Suppressor macrophage treated with lipopolysaccharide for 1 hour (primary cell): ENCODE data around the gene PHF21B.

Source experiments
- DNase-seq, 3 donors: peaks; one replicate each; pipeline ENCODE4 v3.0.0-alpha.2; 2020 to 2022

The PHF21B gene

GRCh38 chr22:44891293-44891747 is 118.5 kb downstream of the PHF21B start:
- no peak for DNase-seq

GRCh38 chr22:44890416-44891292 is 119.2 kb downstream of the PHF21B start:
- no peak for DNase-seq

DNA sequence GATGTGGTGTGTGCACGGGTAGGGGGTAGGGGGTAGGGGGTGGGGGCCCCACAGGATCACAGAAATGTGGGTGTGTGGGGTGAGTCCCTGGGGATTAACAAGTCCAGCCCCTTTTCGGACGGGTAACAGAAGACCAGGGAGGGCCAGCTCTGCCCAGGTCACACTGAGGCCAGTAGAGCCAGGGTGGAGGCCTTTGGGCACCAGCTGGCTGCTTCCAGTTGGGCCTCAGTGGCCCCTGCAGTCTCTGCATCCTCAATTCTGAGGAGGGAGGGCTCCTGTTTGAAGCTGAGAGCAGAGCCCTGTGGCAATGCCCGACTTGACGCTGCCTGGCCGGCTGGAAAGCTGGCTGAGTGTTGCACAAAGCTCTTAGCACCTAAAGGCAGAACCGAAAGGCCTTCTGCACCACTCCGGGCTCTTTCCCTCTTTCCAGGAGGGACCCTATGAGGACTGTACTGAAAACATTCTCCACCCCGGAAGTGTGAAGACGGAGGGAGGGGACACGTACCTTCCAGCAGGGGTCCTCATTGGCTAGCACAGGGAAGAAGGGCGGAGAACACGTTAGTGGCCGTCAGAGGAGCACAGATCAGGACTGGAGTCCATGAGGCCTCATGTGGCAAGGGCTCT is 120.4 kb downstream of the PHF21B start:
- DNase-seq, result no peak

- DNase-seq, result no peak
Measured at GRCh38 chr22:44888491-44889254, 121.1 kb downstream of the PHF21B start.

DNA sequence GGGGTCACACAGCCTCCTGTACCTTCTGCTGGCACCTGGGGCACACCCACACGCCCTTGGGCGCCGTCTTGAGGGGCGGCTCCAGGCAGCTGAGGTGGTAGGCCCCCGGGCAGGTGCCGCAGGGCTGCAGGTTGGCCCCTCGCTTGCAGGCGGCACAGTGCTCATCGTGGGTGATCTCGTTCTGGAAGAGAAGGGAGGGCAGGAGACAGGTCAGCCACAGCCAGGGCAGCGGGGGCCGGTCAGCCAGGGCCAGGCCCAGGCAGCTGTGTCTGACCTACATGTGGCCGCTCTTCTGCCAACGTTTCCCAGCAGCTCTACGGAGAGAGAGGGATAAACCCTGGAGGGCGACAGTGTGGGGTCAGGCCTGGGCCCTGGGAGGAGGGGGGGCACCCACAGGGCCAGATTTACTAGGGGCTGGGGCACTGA is 121.9 kb downstream of the PHF21B start:
- DNase-seq, result no peak

DNA sequence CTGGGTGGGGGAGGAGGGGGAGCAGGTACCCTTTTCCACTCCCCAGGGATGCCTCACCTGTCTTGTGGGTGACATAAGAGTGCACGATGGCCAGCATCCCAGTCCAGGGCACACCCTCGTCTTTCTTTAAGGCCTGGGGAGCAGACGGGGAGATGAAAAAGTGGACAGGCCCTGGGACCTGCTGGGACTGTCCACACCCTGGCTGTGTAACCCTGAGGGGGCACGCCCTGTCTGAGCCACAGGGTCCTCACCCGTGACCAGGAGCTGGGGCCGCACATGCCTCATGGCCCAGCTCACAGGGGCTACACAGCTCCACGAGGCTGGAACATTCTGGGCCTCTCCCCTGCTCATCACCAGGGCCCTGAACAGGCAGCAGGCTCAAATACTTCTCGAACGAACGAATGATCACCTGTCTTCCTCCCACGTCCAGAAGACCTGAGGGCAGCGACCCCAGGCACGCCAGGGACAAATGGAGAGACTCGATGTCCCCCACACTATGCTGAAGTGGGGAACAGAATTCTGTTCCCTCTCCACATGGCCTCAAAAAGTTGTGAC is 123.9 kb downstream of the PHF21B start:
- no peak for DNase-seq

GRCh38 chr22:44884968-44885805 is 124.6 kb downstream of the PHF21B start:
- DNase-seq, result no peak

- DNase-seq, result no peak
Measured at GRCh38 chr22:44884562-44884961, 125.2 kb downstream of the PHF21B start.

GRCh38 chr22:44883011-44883421 is 126.8 kb downstream of the PHF21B start:
- no peak for DNase-seq

- DNase-seq, result no peak
Measured at GRCh38 chr22:44882226-44882905, 127.4 kb downstream of the PHF21B start.

- DNase-seq, result no peak
Measured at GRCh38 chr22:44881624-44882023, 128.2 kb downstream of the PHF21B start.

DNA sequence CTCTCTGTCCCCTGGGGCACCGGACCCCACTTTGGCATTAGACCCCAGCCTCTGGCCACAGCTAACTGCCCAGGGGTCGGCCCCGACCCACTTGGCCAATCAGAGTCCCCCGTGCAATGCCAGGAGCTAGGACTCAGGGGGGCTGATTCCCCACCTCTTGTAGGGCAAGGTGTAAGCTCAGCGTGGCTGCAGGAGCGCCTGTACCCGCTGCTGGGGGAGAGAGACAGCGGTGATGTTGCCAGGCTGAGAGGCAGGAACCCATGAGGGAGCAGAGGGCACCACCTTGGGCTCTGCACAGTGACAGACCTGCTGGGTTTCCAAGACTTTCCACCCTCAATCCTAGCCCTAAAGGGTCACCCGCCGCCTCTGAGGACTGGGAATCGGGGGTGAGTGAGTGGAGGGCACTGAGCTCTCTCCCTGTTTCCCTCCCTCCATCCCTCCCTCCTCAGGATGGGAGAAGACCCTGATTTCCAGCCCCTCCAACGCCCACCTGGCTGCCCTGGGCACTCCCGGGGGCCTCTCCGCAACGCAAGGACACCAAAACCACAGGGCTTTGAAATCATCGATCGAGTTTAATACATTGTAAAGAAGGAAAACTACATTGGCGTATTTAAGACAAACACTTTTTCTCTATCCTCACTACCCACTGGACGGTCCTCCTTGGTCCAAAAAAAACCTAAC is 129.1 kb downstream of the PHF21B start:
- no peak for DNase-seq

- DNase-seq, result no peak
Measured at GRCh38 chr22:44879301-44879680, 130.5 kb downstream of the PHF21B start.

DNA sequence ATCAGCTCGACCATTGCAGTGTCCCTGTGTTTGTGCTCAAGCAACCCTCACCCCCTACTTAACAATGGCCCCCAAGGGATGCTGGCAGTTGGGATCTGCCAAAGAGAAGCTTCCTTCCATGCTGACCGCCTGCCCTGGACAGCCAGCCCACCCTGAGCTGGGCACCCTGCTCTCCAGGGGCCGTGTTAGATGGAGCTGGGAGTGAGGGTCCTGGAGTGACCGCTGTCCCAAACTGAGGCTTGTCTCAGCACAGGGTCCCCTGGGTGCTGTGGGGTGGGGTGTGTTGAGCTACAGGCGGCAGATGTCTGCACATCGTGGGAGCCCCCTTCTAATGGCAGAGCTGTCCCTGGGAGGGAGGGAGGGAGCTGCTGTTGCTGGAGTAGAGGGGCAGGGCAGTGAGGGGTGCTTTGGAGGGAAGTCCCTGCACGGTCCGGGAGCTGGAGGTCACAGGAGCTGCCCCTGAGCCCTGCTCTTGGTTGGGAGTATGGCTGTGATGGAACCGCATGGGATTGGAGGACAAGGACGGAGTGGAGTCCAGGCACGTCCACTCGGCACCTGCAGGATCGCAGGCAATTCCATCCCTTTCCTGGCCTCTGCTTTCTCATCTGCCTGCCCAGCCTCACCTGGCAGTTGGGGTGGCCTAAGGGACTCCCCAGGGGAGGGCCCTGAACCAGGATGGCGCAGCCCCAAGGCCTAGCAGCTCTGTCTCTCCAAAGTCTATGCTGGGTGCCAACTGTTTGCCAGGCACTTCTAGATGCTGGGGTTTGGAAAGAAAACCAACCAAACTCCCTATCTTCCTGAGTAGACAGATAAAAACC is 131.1 kb downstream of the PHF21B start:
- no peak for DNase-seq

DNA sequence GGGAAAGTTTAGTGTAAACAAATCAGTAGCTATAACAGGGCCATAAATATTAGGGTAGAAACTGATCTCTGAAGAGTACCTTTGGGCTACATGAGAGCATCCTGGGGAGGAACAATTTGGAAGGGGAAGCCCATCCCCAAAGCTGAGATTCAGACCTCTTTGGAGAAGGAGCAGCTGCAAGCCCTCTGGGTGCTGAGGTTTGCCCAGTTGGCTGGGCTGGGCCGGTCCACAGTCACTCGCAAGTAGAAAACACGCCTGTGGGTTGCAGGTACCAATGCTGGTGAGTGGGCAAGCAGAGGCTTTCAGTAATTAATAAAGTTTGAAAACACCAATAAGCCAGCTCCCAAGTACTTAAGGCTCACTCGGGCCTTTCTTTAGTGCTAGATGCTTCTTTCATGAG is 132.9 kb downstream of the PHF21B start:
- no peak for DNase-seq

GRCh38 chr22:44871782-44872181 is 138.0 kb downstream of the PHF21B start:
- DNase-seq, result no peak

- DNase-seq, result no peak
Measured at GRCh38 chr22:44870021-44870420, 139.8 kb downstream of the PHF21B start.

- no peak for DNase-seq
Measured at GRCh38 chr22:44869196-44869595, 140.6 kb downstream of the PHF21B start.

DNA sequence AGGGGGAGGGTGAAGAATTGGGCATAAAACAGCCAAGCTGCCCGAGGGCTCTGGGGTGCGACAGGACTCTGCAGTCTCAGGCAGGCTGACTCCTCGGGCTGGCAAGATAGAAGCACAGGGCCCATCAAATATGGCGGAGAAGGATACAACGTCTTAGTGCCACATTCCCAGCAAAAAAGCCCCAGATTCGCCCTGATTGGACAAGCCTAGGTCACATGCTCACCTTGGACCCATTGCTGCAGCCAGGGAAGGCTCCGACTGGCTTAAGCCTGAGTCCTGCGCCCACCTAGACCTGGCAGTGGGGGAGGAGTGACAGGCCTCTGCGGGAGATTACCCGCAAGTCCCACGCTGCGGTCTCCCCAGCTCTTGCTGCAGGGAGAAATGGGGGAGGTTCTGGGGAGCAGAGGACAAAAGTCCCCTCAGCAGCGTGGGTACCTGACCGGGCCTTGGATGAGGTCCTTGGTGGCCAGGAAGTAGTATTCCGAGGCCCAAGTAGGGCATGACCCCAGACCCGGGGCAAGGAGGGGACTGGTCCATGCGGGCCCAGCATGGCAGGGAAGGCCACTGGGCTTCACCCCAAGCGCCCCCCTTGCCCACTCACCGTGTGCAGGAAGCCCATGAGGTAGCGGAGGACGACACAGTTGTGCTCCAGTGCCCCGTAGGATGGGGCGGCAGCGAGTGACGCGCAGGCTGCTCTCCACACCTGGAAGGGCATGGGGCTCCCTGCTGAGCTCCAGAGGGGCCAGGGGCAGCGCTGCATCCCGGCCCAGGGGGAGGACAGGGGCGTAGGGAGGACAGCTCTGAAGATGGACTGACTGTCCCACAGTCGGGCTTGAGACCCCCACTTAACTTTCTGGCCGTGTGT is 144.4 kb downstream of the PHF21B start:
- no peak for DNase-seq
